H1 (cell line): ENCODE data around the gene TBC1D16.

Experiments
- CEBPB ChIP-seq: IDR thresholded peaks from 2 replicates; pipeline ENCODE4 v1.6.1; 2012; ENCODE audit warnings: low read depth, low read length
- CTCF ChIP-seq, 3 experiments: IDR thresholded peaks; 1 replicate in 2 of 3; 2 replicates in 1 of 3; pipeline versions ENCODE4 v1.5.1 to v1.6.1; 2011; ENCODE audit warnings: low read length in 3 of 3, mild to moderate bottlenecking in 3 of 3, inconsistent platforms in 2 of 3, low read depth in 1 of 3, moderate library complexity in 1 of 3; ENCODE audit not compliant: insufficient read depth in 1 of 3; ENCODE audit errors: control extremely low read depth in 1 of 3
- GTF2F1 ChIP-seq: IDR thresholded peaks from 2 replicates; pipeline ENCODE4 v1.6.1; 2012; ENCODE audit warnings: low read depth, low read length, improper control_type of control experiment, borderline replicate concordance
- JUND ChIP-seq: IDR thresholded peaks from 2 replicates; pipeline ENCODE4 v1.6.1; 2011; ENCODE audit warnings: mild to moderate bottlenecking, improper control_type of control experiment, low read length

DNA sequence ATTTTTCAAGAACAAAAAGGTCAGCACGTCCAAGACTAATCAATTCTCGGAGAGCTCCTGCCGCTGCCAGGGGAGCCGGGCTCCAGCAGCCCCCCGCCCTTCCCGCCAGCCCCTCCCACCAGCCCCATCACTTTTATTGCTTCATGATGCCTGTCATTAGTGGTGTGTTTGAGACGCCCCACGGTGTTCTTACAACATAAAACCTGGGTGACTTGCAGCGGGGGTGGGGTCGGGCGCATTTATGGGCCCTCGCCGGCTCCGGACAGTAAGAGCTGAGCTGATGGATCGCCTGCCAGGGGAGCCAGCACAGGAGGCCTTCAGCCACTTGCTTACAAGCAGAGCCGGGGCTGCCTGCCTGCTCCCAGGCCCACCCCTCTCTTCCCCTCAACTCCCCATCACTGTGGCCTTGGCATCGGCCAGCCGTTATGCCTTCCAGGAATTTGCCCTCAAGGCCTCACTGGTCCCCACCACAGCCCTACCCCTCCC lies 113.5 kb downstream of the TBC1D16 start:
- TF ChIP-seq CTCF (IDR thresholded peaks at IDR 0.05; ENCODE audit: control extremely low read depth in 1 of 3, insufficient read depth in 1 of 3, low read depth in 1 of 3, low read length in 3 of 3) (no peak), JUND (no peak), CEBPB (no peak), GTF2F1 (no peak)
